A549 (cell line): ENCODE data around the gene RUVBL1. TPM values are rescaled to one million over a fixed set of nuclear protein-coding genes. Genes with fewer than 3 reads are reported as not detected.

Experiments
- ATAC-seq, 2 experiments: fragments of 200-7000 bp in 1 of 2; fragments of >200 bp in 1 of 2; cut with Nextera tagmentation in 1 of 2; cut with Tn5 transposase in 1 of 2; 3 replicates each; pipeline versions ENCODE4 v1.8.0 to v1.9.1; 2018 to 2020; ENCODE audit warnings: mild to moderate bottlenecking in 1 of 2, moderate library complexity in 1 of 2
- CTCF ChIA-PET: fragments of 300-600 bp; sonication (Branson Sonifier 250); formaldehyde crosslinking; extraction: SDS; loops from one replicate; lab custom pipeline; 2021; ENCODE audit warnings: antibody characterized with exemption, inconsistent platforms; lab: Yijun Ruan, JAX
- POLR2A ChIA-PET: fragments of 350-600 bp; formaldehyde crosslinking; extraction: SDS; loops from one replicate; lab custom pipeline; 2021; ENCODE audit warnings: antibody characterized with exemption, inconsistent platforms; lab: Yijun Ruan, JAX
- DNase-seq, 2 experiments: peaks; one replicate each; pipeline versions ENCODE4 v3.0.0 to v3.0.0-alpha.2; 2011 to 2016; ENCODE audit warnings: low read depth in 1 of 2, low spot score in 1 of 2
- FAIRE-seq: peaks from 2 replicates; lab custom pipeline; 2011; peaks lifted over from hg19 to GRCh38; lab: Jason Lieb, UNC
- H3K27ac ChIP-seq, 2 experiments: fragments of >200 bp; sonication (Bioruptor Twin); formaldehyde crosslinking; 3 replicates each; pipeline ENCODE4 v1.5.1; 2016 to 2017
- H3K4me1 ChIP-seq: fragments of >200 bp; sonication (Bioruptor Twin); formaldehyde crosslinking; 3 replicates; pipeline ENCODE4 v1.6.1; 2016
- H3K4me2 ChIP-seq: fragments of >200 bp; sonication (Bioruptor Twin); formaldehyde crosslinking; 3 replicates; pipeline ENCODE4 v1.6.1; 2016
- H3K4me3 ChIP-seq: fragments of >200 bp; sonication (Bioruptor Twin); formaldehyde crosslinking; 3 replicates; pipeline ENCODE4 v1.5.1; 2016
- H3K9me3 ChIP-seq: fragments of >200 bp; sonication (Bioruptor Twin); formaldehyde crosslinking; 3 replicates; pipeline ENCODE4 v1.6.1; 2016
- ATOH8 ChIP-seq: fragments of 250-450 bp; sonication (Bioruptor Pico); IDR thresholded peaks from 2 replicates; pipeline ENCODE4 v1.5.0; 2020; ENCODE audit warnings: low read depth, mild to moderate bottlenecking, moderate library complexity
- CEBPB ChIP-seq, 2 experiments: fragments of >200 bp in 1 of 2; sonication (Bioruptor Twin) in 1 of 2; formaldehyde crosslinking in 1 of 2; IDR thresholded peaks; 2 replicates each; pipeline ENCODE4 v1.6.1; 2012 to 2016
- CHD4 ChIP-seq: fragments of 200-600 bp; sonication (generic); IDR thresholded peaks from 2 replicates; pipeline ENCODE4 v1.6.1; 2016; ENCODE audit warnings: antibody characterized with exemption, mild to moderate bottlenecking, borderline replicate concordance
- CTCF ChIP-seq: fragments of >200 bp; sonication (Bioruptor Twin); formaldehyde crosslinking; IDR thresholded peaks from 3 replicates; pipeline ENCODE4 v1.5.1; 2016
- ESRRA ChIP-seq: fragments of 150-350 bp; IDR thresholded peaks from 2 replicates; pipeline ENCODE4 v1.6.1; 2014; ENCODE audit warnings: mild to moderate bottlenecking, low read length, borderline replicate concordance
- GATA3 ChIP-seq: IDR thresholded peaks from 2 replicates; pipeline ENCODE4 v1.6.1; 2012; ENCODE audit warnings: borderline replicate concordance
- HEYL ChIP-seq: fragments of 250-450 bp; sonication (Bioruptor Pico); IDR thresholded peaks from 2 replicates; pipeline ENCODE4 v1.8.0; 2021; ENCODE audit warnings: mild to moderate bottlenecking, moderate library complexity
- HOXA7 ChIP-seq: fragments of 250-450 bp; sonication (Bioruptor Pico); IDR thresholded peaks from 2 replicates; pipeline ENCODE4 v1.5.0; 2020; ENCODE audit warnings: mild to moderate bottlenecking, moderate library complexity
- JUN ChIP-seq, 2 experiments: fragments of >200 bp; sonication (Bioruptor Twin); formaldehyde crosslinking; IDR thresholded peaks; 2 replicates in 1 of 2; 3 replicates in 1 of 2; pipeline ENCODE4 v1.6.1; 2016 to 2017
- JUNB ChIP-seq: fragments of >200 bp; sonication (Bioruptor Twin); formaldehyde crosslinking; IDR thresholded peaks from 2 replicates; pipeline ENCODE4 v1.6.1; 2016
- KDM1A ChIP-seq: fragments of 200-600 bp; sonication (generic); IDR thresholded peaks from 2 replicates; pipeline ENCODE4 v1.6.1; 2016; ENCODE audit warnings: low read depth, mild to moderate bottlenecking
- MAX ChIP-seq: IDR thresholded peaks from 2 replicates; pipeline ENCODE4 v1.6.1; 2012
- NFE2L2 ChIP-seq: fragments of 150-350 bp; conservative IDR thresholded peaks from 2 replicates; pipeline ENCODE4 v1.6.1; 2014; ENCODE audit warnings: low read length
- NPAS2 ChIP-seq: fragments of 250-450 bp; sonication (Bioruptor Pico); IDR thresholded peaks from 2 replicates; pipeline ENCODE4 v1.8.0; 2022; ENCODE audit warnings: mild to moderate bottlenecking, moderate library complexity, borderline replicate concordance
- NR3C1 ChIP-seq: fragments of >200 bp; sonication (Bioruptor Twin); formaldehyde crosslinking; IDR thresholded peaks from 3 replicates; pipeline ENCODE4 v1.6.1; 2017
- POLR2A ChIP-seq: IDR thresholded peaks from 2 replicates; pipeline ENCODE4 v1.6.1; 2012; ENCODE audit warnings: mild to moderate bottlenecking, low read length
- RARB ChIP-seq: fragments of 250-450 bp; sonication (Bioruptor Pico); IDR thresholded peaks from 2 replicates; pipeline ENCODE4 v1.8.0; 2021; ENCODE audit warnings: mild to moderate bottlenecking, moderate library complexity
- RCOR1 ChIP-seq: fragments of 150-350 bp; IDR thresholded peaks from 2 replicates; pipeline ENCODE4 v1.6.1; 2014; ENCODE audit warnings: antibody characterized with exemption, low read length, low read depth
- RFX5 ChIP-seq: fragments of 450-650 bp; IDR thresholded peaks from 2 replicates; pipeline ENCODE4 v1.7.1; 2014; ENCODE audit warnings: antibody characterized with exemption, mild to moderate bottlenecking, moderate library complexity
- SMC3 ChIP-seq: fragments of >200 bp; sonication (Bioruptor Twin); formaldehyde crosslinking; IDR thresholded peaks from 3 replicates; pipeline ENCODE4 v1.6.1; 2018; ENCODE audit warnings: inconsistent platforms
- SREBF2 ChIP-seq: fragments of 450-650 bp; IDR thresholded peaks from 2 replicates; pipeline ENCODE4 v1.6.1; 2014; ENCODE audit warnings: mild to moderate bottlenecking, moderate library complexity
- TP53 ChIP-seq: fragments of 250-450 bp; sonication (Bioruptor Pico); IDR thresholded peaks from 2 replicates; pipeline ENCODE4 v1.5.0; 2021; ENCODE audit warnings: mild to moderate bottlenecking, moderate library complexity
- ZC3H11A ChIP-seq: fragments of 450-650 bp; IDR thresholded peaks from 2 replicates; pipeline ENCODE4 v1.6.1; 2014; ENCODE audit warnings: antibody characterized with exemption, mild to moderate bottlenecking
- ZFP36 ChIP-seq: fragments of 450-650 bp; IDR thresholded peaks from 2 replicates; pipeline ENCODE4 v1.6.1; 2014; ENCODE audit warnings: borderline replicate concordance; ENCODE audit not compliant: partially characterized antibody
- ZSCAN20 ChIP-seq: fragments of 250-450 bp; sonication (Bioruptor Pico); IDR thresholded peaks from 2 replicates; pipeline ENCODE4 v1.8.0; 2022; ENCODE audit warnings: mild to moderate bottlenecking, moderate library complexity
- WGBS: methylation state at CpG from one replicate; pipeline ENCODE4 v1.1.6; 2017; ENCODE audit errors: missing lambda C conversion rate; 5-methylcytosine and 5-hydroxymethylcytosine counted together
- polyA plus RNA-seq, 4 experiments: library from polyadenylated mRNA; depleted of rRNA in 3 of 4; stranded (reverse); fragments of >200 nt; fragmentation: RNase III in 1 of 4; extraction: RNeasy Plus Mini Kit Qiagen cat#74134 plus additional on column Dnase treatment in 1 of 4; gene quantifications; 2 replicates in 3 of 4; 3 replicates in 1 of 4; pipeline ENCODE4 v1.2.3, GENCODE V29; 2011 to 2017
- TF ChIP-seq, protein P1 (sequence below): fragments of 450-650 bp; IDR thresholded peaks from 2 replicates; pipeline ENCODE4 v1.6.1; 2014; ENCODE audit warnings: antibody characterized with exemption
- TF ChIP-seq, protein P2 (sequence below): IDR thresholded peaks from 2 replicates; pipeline ENCODE4 v1.6.1; 2012; ENCODE audit warnings: low read depth, borderline replicate concordance

Gene RUVBL1
- polyA plus RNA-seq, 2 of the 4 experiments (the other 2 are of a cell fraction): 105 to 144 TPM

GRCh38 chr3:128074851-128075521 is 48.6 kb downstream of the RUVBL1 start:
- CTCF ChIA-PET: interaction anchor here (0.9 to 6.3 kb wide), 10 partner anchors 8 to 70 kb away, joined by 3 to 23 read pairs (median 4); no protein-coding TSS in a partner anchor

GRCh38 chr3:128073807-128074206 is 49.8 kb downstream of the RUVBL1 start:
- no peak overlapping the region for H3K4me2 ChIP-seq
- no peaks in the 10 kb centered on the region for H3K9me3 ChIP-seq
- H3K27ac ChIP-seq: no peak overlapping the region
- POLR2A ChIA-PET: interaction anchor here (0.6 kb wide), 1 partner anchor 13 kb away, joined by 3 read pairs; no protein-coding TSS in a partner anchor
- FAIRE-seq: no peak
- WGBS: 87% methylated on average over 2 of the region's 2 CpGs
- ATAC-seq: no peak
- H3K4me3 ChIP-seq: no peak overlapping the region
- CTCF ChIA-PET: interaction anchor here (0.6 to 6.3 kb wide), 7 partner anchors 12 to 535 kb away, joined by 3 to 23 read pairs (median 3); no protein-coding TSS in a partner anchor
- no peak for TF ChIP-seq ZFP36
- no peak for TF ChIP-seq NFE2L2
- no peak for TF ChIP-seq NR3C1
- no peak for TF ChIP-seq SREBF2
- TF ChIP-seq RFX5: no peak
- TF ChIP-seq, protein P1, sequence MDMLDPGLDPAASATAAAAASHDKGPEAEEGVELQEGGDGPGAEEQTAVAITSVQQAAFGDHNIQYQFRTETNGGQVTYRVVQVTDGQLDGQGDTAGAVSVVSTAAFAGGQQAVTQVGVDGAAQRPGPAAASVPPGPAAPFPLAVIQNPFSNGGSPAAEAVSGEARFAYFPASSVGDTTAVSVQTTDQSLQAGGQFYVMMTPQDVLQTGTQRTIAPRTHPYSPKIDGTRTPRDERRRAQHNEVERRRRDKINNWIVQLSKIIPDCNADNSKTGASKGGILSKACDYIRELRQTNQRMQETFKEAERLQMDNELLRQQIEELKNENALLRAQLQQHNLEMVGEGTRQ: no peak
- no peak for TF ChIP-seq KDM1A
- no peak for TF ChIP-seq ZSCAN20
- TF ChIP-seq HEYL: no peak
- TF ChIP-seq JUN (IDR thresholded peaks at IDR 0.05): no peak
- TF ChIP-seq CHD4: no peak
- no peak for TF ChIP-seq JUNB
- no peak for TF ChIP-seq POLR2A
- H3K4me1 ChIP-seq: peaks cover 14% of the 10 kb centered on the region
- no peak for DNase-seq

More at GRCh38 chr3:128074851-128075521, 48.6 kb downstream of the RUVBL1 start:
- Histone ChIP-seq H3K4me2 (peak overlapping the region; percentile 83), H3K27ac (peak overlapping the region; percentile 53 to 64; a peak in 4 of 6 replicates), H3K4me1 (peaks cover 20% of the 10 kb centered on the region)
- ATAC-seq (peak; percentile 14 to 17; a peak in 4 of 6 replicates), FAIRE-seq (no peak), DNase-seq (no peak)
- POLR2A ChIA-PET: interaction anchor here (0.6 to 1.6 kb wide), 2 partner anchors 49 to 141 kb away, joined by 3 to 5 read pairs; partner anchors contain the start of gene RUVBL1
- 41% methylated on average over 7 of the region's 7 CpGs for WGBS
- no peak for TF ChIP-seq MAX
- no peak for TF ChIP-seq GATA3
- TF ChIP-seq, all 56 proteins: peak for 0
- Histone ChIP-seq H3K4me3 (0 out of 3 replicates have a peak overlapping the region, but pooled peaks have one; percentile 21), H3K9me3 (no peaks in the 10 kb centered on the region)

GRCh38 chr3:128073185-128073725 is 50.4 kb downstream of the RUVBL1 start:
- DNase-seq (no peak), ATAC-seq (no peak), FAIRE-seq (no peak)
- Histone ChIP-seq H3K4me2 (no peak overlapping the region), H3K27ac (0 out of 6 replicates have a peak overlapping the region, but pooled peaks of 1 of the 2 experiments have one; percentile 13), H3K9me3 (no peaks in the 10 kb centered on the region), H3K4me1 (peaks cover 14% of the 10 kb centered on the region), H3K4me3 (no peak overlapping the region)
- ChIA-PET POLR2A (no interaction called here), CTCF (interaction anchor here (1.2 to 6.3 kb wide), 5 partner anchors 13 to 535 kb away, joined by 3 to 23 read pairs (median 3); no protein-coding TSS in a partner anchor)
- 94% methylated on average over 3 of the region's 6 CpGs for WGBS
- no peak for TF ChIP-seq ATOH8 (CRISPR knock-in tag)
- TF ChIP-seq TP53 (CRISPR knock-in tag): no peak
- no peak for TF ChIP-seq CTCF
- TF ChIP-seq, protein P2, sequence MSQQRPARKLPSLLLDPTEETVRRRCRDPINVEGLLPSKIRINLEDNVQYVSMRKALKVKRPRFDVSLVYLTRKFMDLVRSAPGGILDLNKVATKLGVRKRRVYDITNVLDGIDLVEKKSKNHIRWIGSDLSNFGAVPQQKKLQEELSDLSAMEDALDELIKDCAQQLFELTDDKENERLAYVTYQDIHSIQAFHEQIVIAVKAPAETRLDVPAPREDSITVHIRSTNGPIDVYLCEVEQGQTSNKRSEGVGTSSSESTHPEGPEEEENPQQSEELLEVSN: no peak
- no peak for TF ChIP-seq RFX5
- no peak for TF ChIP-seq ESRRA
- TF ChIP-seq NFE2L2: no peak
- no peak for TF ChIP-seq KDM1A
- TF ChIP-seq CEBPB (IDR thresholded peaks at IDR 0.05): no peak
- no peak for TF ChIP-seq ZC3H11A
- TF ChIP-seq RCOR1: no peak
- TF ChIP-seq ZSCAN20: no peak
- no peak for TF ChIP-seq HOXA7
- no peak for TF ChIP-seq RARB (CRISPR knock-in tag)
- no peak for TF ChIP-seq JUNB
- no peak for TF ChIP-seq NPAS2 (CRISPR knock-in tag)
- TF ChIP-seq ZFP36: no peak
- no peak for TF ChIP-seq SMC3
- TF ChIP-seq MAX: no peak
